Measurements from ENCODE around the gene SLC46A3. TPM values are rescaled to one million over a fixed set of nuclear protein-coding genes. Genes with fewer than 3 reads are reported as not detected.

The SLC46A3 gene, protein sequence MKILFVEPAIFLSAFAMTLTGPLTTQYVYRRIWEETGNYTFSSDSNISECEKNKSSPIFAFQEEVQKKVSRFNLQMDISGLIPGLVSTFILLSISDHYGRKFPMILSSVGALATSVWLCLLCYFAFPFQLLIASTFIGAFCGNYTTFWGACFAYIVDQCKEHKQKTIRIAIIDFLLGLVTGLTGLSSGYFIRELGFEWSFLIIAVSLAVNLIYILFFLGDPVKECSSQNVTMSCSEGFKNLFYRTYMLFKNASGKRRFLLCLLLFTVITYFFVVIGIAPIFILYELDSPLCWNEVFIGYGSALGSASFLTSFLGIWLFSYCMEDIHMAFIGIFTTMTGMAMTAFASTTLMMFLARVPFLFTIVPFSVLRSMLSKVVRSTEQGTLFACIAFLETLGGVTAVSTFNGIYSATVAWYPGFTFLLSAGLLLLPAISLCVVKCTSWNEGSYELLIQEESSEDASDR
- 12.5 TPM for total RNA-seq
- polyA plus RNA-seq, result 18.9 TPM
- long read RNA-seq, donor 1, partial matches to known transcripts, result 0 of 2 reads
- long read RNA-seq, donor 1, other reads (novel, unspliced or antisense), result 0 of 2 reads
- long read RNA-seq, donor 2, result 0 reads
- long read RNA-seq, donor 3, transcript SLC46A3-201 (6 exons, 3,173 nt), result major isoform, 5 of 7 reads
- long read RNA-seq, donor 3, partial matches to known transcripts, result 0 of 7 reads
- long read RNA-seq, donor 3, other reads (novel, unspliced or antisense), result 0 of 7 reads
- long read RNA-seq, donor 4, partial matches to known transcripts, result 0 of 3 reads
- long read RNA-seq, donor 4, other reads (novel, unspliced or antisense), result 0 of 3 reads
- long read RNA-seq, donor 5, partial matches to known transcripts, result 0 of 4 reads
- long read RNA-seq, donor 5, other reads (novel, unspliced or antisense), result 0 of 4 reads
- long read RNA-seq, donor 6, partial matches to known transcripts, result 0 of 2 reads
- long read RNA-seq, donor 6, other reads (novel, unspliced or antisense), result 0 of 2 reads
- long read RNA-seq, donor 7, partial matches to known transcripts, result 0 of 4 reads
- long read RNA-seq, donor 7, other reads (novel, unspliced or antisense), result 0 of 4 reads
- long read RNA-seq, donor 8, partial matches to known transcripts, result 0 of 1 reads
- long read RNA-seq, donor 8, other reads (novel, unspliced or antisense), result 0 of 1 reads
- long read RNA-seq, donor 9, result 0 reads
- long read RNA-seq, donor 10, partial matches to known transcripts, result 0 of 3 reads
- long read RNA-seq, donor 10, other reads (novel, unspliced or antisense), result 0 of 3 reads

GRCh38 chr13:28718543-28719226, at the start of gene SLC46A3:
SLC46A3 (minus strand) TSS chr13:28718970; CDS start chr13:28717998, 972 bp downstream.
- H3K27ac ChIP-seq (ENCODE audit: low read depth in 1 of 2, low read length in 1 of 2), result peak within 1 kb of the TSS; percentile 74 to 86
- no peaks in the 10 kb centered on the region for H3K27me3 ChIP-seq (ENCODE audit: control insufficient read depth in 2 of 2, insufficient read depth in 1 of 2, low read length in 1 of 2)
- peak; percentile 89 to 98 (median 96) for DNase-seq (ENCODE audit: low read depth in 6 of 9, low spot score in 9 of 9)
- no peaks in the 10 kb centered on the region for H3K36me3 ChIP-seq (ENCODE audit: control insufficient read depth in 2 of 2, insufficient read depth in 2 of 2, low read length in 1 of 2)
- H3K9me3 ChIP-seq (ENCODE audit: control insufficient read depth in 2 of 2, insufficient read depth in 1 of 2, low read length in 1 of 2), result no peaks in the 10 kb centered on the region
- peaks cover 2 to 6% of the 10 kb centered on the region in 2 donors for H3K4me1 ChIP-seq (ENCODE audit: control insufficient read depth in 2 of 2, insufficient read depth in 2 of 2, low read length in 2 of 2)
- H3K4me3 ChIP-seq (ENCODE audit: low read length in 2 of 2), result peak within 1 kb of the TSS; percentile 76 to 91
- under 1% methylated on average over 78 of the region's 78 CpGs for WGBS

DNA sequence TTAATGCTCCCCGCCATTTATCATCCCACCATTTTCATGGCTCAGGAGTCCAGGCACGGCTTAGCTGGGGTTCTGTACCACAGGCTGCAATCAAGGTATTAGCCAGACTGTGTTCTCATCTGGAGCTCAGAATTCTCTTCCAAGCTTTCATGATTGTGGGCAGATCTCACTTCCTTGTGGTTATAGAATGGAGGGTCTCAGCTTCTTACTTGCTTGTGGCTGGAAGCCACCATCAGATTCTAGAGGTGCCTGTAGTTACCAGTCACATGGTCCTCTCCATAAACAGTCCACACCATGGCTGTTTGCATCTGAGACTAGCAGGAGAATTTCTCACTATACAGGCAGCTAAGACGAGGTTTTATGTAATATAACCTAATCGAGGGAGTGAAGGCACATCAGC, 45.1 kb upstream of the SLC46A3 start:
- Histone ChIP-seq H3K27me3 (ENCODE audit: control insufficient read depth in 2 of 2, insufficient read depth in 1 of 2, low read length in 1 of 2) (no peaks in the 10 kb centered on the region), H3K27ac (ENCODE audit: low read depth in 1 of 2, low read length in 1 of 2) (no peak overlapping the region), H3K9me3 (ENCODE audit: control insufficient read depth in 2 of 2, insufficient read depth in 1 of 2, low read length in 1 of 2) (peaks cover 0 to 4% of the 10 kb centered on the region in 2 donors), H3K36me3 (ENCODE audit: control insufficient read depth in 2 of 2, insufficient read depth in 2 of 2, low read length in 1 of 2) (no peaks in the 10 kb centered on the region), H3K4me1 (ENCODE audit: control insufficient read depth in 2 of 2, insufficient read depth in 2 of 2, low read length in 2 of 2) (no peaks in the 10 kb centered on the region), H3K4me3 (ENCODE audit: low read length in 2 of 2) (no peak overlapping the region)
- no peak for DNase-seq (ENCODE audit: low read depth in 6 of 9, low spot score in 9 of 9)
- 94% methylated on average over 4 of the region's 4 CpGs for WGBS

- Histone ChIP-seq H3K27me3 (ENCODE audit: control insufficient read depth in 2 of 2, insufficient read depth in 1 of 2, low read length in 1 of 2) (no peaks in the 10 kb centered on the region), H3K36me3 (ENCODE audit: control insufficient read depth in 2 of 2, insufficient read depth in 2 of 2, low read length in 1 of 2) (no peaks in the 10 kb centered on the region), H3K4me1 (ENCODE audit: control insufficient read depth in 2 of 2, insufficient read depth in 2 of 2, low read length in 2 of 2) (no peaks in the 10 kb centered on the region), H3K27ac (ENCODE audit: low read depth in 1 of 2, low read length in 1 of 2) (no peak overlapping the region), H3K9me3 (ENCODE audit: control insufficient read depth in 2 of 2, insufficient read depth in 1 of 2, low read length in 1 of 2) (peaks cover 0 to 4% of the 10 kb centered on the region in 2 donors), H3K4me3 (ENCODE audit: low read length in 2 of 2) (no peak overlapping the region)
- 93% methylated on average over 4 of the region's 4 CpGs for WGBS
- DNase-seq (ENCODE audit: low read depth in 6 of 9, low spot score in 9 of 9), result no peak
These were observed 42.8 kb upstream of the SLC46A3 start for GRCh38 chr13:28761586-28761985.

- Histone ChIP-seq H3K36me3 (ENCODE audit: control insufficient read depth in 2 of 2, insufficient read depth in 2 of 2, low read length in 1 of 2) (no peaks in the 10 kb centered on the region), H3K4me1 (ENCODE audit: control insufficient read depth in 2 of 2, insufficient read depth in 2 of 2, low read length in 2 of 2) (no peaks in the 10 kb centered on the region), H3K9me3 (ENCODE audit: control insufficient read depth in 2 of 2, insufficient read depth in 1 of 2, low read length in 1 of 2) (peaks cover 0 to 4% of the 10 kb centered on the region in 2 donors), H3K27me3 (ENCODE audit: control insufficient read depth in 2 of 2, insufficient read depth in 1 of 2, low read length in 1 of 2) (no peaks in the 10 kb centered on the region), H3K27ac (ENCODE audit: low read depth in 1 of 2, low read length in 1 of 2) (no peak overlapping the region), H3K4me3 (ENCODE audit: low read length in 2 of 2) (no peak overlapping the region)
- WGBS, result 94% methylated on average over 5 of the region's 5 CpGs
- no peak for DNase-seq (ENCODE audit: low read depth in 6 of 9, low spot score in 9 of 9)
These were observed 36.7 kb upstream of the SLC46A3 start for GRCh38 chr13:28755546-28755870.

DNA sequence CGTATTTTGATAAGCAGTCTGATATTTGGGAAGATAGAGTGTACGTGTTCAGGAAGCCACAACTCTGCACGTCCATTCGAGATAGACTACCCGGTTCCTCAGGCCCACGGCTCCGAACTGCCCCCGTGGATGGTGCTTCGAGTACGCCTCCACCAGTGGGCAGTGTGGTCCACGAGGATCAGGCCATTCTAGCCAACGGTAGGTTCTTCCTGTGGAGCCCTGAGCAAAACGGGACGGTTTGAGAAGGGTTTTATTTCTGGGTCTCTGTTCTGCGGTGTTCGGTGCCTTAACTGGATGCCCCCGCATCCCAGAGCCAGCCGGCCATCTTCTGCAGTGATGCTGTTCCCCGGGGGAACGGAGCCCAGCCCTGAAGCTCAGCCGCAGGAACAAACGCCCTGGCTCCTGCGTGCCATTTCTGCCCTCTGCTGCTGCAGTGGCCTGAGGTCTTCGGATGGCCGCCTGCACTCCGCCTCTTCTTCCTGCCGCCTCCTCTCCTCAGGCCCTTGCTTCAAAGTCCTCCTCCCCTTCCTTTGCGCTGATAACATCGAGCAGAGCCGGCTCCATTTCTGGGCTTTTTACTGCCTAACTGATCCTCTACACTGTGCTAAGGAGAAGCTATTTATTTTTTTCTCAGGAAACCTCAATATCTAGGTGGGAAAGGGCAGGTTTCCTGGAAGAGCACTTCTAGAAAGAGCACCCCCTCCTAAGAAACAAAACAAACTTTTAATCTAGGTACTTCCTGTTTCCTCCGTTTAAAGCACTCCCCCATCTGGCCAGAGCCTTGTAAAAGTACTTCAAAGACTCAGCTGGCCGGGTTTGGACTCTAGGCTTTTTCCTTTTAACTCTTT, 36.2 kb upstream of the SLC46A3 start:
- Histone ChIP-seq H3K27me3 (ENCODE audit: control insufficient read depth in 2 of 2, insufficient read depth in 1 of 2, low read length in 1 of 2) (no peaks in the 10 kb centered on the region), H3K36me3 (ENCODE audit: control insufficient read depth in 2 of 2, insufficient read depth in 2 of 2, low read length in 1 of 2) (no peaks in the 10 kb centered on the region), H3K27ac (ENCODE audit: low read depth in 1 of 2, low read length in 1 of 2) (no peak overlapping the region), H3K4me1 (ENCODE audit: control insufficient read depth in 2 of 2, insufficient read depth in 2 of 2, low read length in 2 of 2) (no peaks in the 10 kb centered on the region), H3K9me3 (ENCODE audit: control insufficient read depth in 2 of 2, insufficient read depth in 1 of 2, low read length in 1 of 2) (peaks cover 0 to 4% of the 10 kb centered on the region in 2 donors), H3K4me3 (ENCODE audit: low read length in 2 of 2) (no peak overlapping the region)
- 78% methylated on average over 32 of the region's 32 CpGs for WGBS
- peak in 1 of 9 donors; percentile 21 for DNase-seq (ENCODE audit: low read depth in 6 of 9, low spot score in 9 of 9)

GRCh38 chr13:28753946-28754345, 35.2 kb upstream of the SLC46A3 start:
- WGBS, result 95% methylated on average over 3 of the region's 3 CpGs
- Histone ChIP-seq H3K36me3 (ENCODE audit: control insufficient read depth in 2 of 2, insufficient read depth in 2 of 2, low read length in 1 of 2) (no peaks in the 10 kb centered on the region), H3K27me3 (ENCODE audit: control insufficient read depth in 2 of 2, insufficient read depth in 1 of 2, low read length in 1 of 2) (no peaks in the 10 kb centered on the region), H3K9me3 (ENCODE audit: control insufficient read depth in 2 of 2, insufficient read depth in 1 of 2, low read length in 1 of 2) (no peaks in the 10 kb centered on the region), H3K4me1 (ENCODE audit: control insufficient read depth in 2 of 2, insufficient read depth in 2 of 2, low read length in 2 of 2) (no peaks in the 10 kb centered on the region), H3K4me3 (ENCODE audit: low read length in 2 of 2) (no peak overlapping the region), H3K27ac (ENCODE audit: low read depth in 1 of 2, low read length in 1 of 2) (no peak overlapping the region)
- DNase-seq (ENCODE audit: low read depth in 6 of 9, low spot score in 9 of 9), result no peak

DNA sequence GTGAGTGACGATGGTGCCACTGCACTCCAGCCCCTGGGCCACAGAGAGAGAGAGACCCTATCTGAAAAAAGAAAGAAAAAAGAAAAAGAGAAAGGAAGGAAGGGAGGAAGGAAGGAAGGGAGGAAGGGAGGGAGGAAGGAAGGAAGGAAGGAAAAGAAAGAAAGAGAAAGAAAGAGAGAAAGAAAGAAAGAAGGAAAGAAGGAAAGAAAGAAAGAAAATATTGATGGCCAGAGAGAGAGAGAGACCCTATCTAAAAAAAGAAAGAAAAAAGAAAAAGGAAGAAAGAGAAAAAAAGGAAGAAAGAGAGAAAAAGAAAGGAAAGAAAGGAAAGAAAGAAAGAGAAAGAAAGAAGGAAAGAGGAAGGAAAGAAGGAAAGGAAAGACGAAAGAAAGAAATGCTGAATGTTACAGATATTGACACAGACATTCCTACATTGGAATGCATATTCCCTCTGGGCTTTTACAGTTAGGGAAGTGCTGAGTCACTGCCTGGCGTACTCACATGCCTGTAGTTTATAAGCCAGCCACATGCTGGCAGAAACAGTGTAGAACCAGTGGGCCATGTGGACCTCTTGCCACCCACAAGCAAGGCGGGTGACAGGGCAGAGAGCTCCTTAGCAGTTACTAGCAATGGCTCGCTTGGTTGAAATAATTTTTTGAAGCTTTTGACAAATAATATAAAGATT, 34.6 kb upstream of the SLC46A3 start:
- Histone ChIP-seq H3K4me3 (ENCODE audit: low read length in 2 of 2) (no peak overlapping the region), H3K27ac (ENCODE audit: low read depth in 1 of 2, low read length in 1 of 2) (no peak overlapping the region), H3K4me1 (ENCODE audit: control insufficient read depth in 2 of 2, insufficient read depth in 2 of 2, low read length in 2 of 2) (no peaks in the 10 kb centered on the region), H3K36me3 (ENCODE audit: control insufficient read depth in 2 of 2, insufficient read depth in 2 of 2, low read length in 1 of 2) (no peaks in the 10 kb centered on the region), H3K27me3 (ENCODE audit: control insufficient read depth in 2 of 2, insufficient read depth in 1 of 2, low read length in 1 of 2) (no peaks in the 10 kb centered on the region), H3K9me3 (ENCODE audit: control insufficient read depth in 2 of 2, insufficient read depth in 1 of 2, low read length in 1 of 2) (no peaks in the 10 kb centered on the region)
- no peak for DNase-seq (ENCODE audit: low read depth in 6 of 9, low spot score in 9 of 9)
- 86% methylated on average over 5 of the region's 5 CpGs for WGBS
